Activated T-cell treated with anti-CD3 and anti-CD28 coated beads, Interleukin-2, amount 50 U/mL, for 24 hours (primary cell): ENCODE measurements around the gene MYO5B.

ENCODE experiments used
- DNase-seq: peaks from one replicate; pipeline ENCODE4 v3.0.0-alpha.2; 2020
- H3K27ac Mint-ChIP-seq: 2 replicates; pipeline ENCODE4 v1.8.0; 2020; ENCODE audit warnings: mild to moderate bottlenecking, mixed read lengths
- H3K27me3 Mint-ChIP-seq: 2 replicates; pipeline ENCODE4 v1.8.0; 2020; ENCODE audit warnings: mixed read lengths
- H3K36me3 Mint-ChIP-seq: 2 replicates; pipeline ENCODE4 v1.8.0; 2020; ENCODE audit warnings: low read depth, mixed read lengths
- H3K4me1 Mint-ChIP-seq: 2 replicates; pipeline ENCODE4 v1.8.0; 2020; ENCODE audit warnings: low read depth, mixed read lengths
- H3K4me3 Mint-ChIP-seq: 2 replicates; pipeline ENCODE4 v1.8.0; 2020; ENCODE audit warnings: mild to moderate bottlenecking, moderate library complexity, mixed read lengths
- H3K9me3 Mint-ChIP-seq: 2 replicates; pipeline ENCODE4 v1.8.0; 2020; ENCODE audit warnings: mixed read lengths

Gene MYO5B

DNA sequence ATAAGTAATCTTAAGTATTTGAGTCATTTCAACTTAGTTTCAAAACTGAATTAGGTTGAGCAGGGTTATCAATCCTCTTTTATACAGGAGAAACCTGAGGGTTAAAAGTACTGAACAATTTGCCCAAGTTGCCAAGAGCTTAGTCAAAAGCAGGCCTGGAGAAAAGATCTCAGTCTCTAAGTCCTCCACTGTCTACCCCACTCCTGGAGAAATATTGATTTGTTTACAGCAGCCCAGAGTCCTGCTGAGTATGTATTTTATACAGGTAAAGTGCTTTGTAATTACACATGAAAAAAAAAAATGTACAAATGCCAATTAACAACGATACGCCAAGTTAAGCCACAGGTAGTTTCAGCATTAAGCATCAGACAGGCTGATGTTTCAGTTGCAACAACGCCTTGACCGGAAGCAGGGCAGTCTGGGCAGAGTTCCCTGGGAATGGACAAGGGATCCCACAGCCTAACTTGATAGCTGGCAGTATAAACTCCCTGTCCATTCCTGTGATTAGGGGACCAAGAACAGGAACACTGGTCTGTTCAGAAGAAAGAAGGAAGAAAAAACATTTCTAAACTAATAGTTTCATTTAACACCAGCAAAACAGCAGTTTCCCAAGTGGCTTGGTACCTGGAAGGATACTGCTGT lies 132.9 kb downstream of the MYO5B start:
- no peak for DNase-seq
- no peaks in the 10 kb centered on the region for H3K4me1 Mint-ChIP-seq
- H3K27me3 Mint-ChIP-seq = peaks cover 27% of the 10 kb centered on the region
- no peaks in the 10 kb centered on the region for H3K36me3 Mint-ChIP-seq
- no peaks in the 10 kb centered on the region for H3K9me3 Mint-ChIP-seq
- H3K4me3 Mint-ChIP-seq = no peak overlapping the region
- H3K27ac Mint-ChIP-seq = no peak overlapping the region

DNA sequence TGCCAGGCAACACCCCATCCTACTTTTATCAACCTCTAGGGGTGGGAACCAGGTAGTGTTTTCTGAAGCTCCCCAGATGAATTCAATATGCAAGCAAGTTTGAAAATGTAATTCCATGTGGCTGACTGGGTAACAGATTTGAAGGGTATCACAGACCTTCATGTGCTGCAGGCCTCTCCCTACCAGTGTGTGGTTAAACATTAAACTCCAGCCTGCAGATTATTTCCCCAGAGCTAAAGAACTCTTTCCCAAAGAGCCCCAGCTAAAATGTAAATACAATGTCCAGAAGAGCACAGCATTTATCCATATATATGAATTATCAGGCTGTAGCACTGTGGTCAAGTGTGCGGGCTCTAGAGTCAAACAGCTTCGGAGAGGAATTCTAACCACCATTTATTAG lies 134.1 kb downstream of the MYO5B start:
- no peak for DNase-seq
- peaks cover 24% of the 10 kb centered on the region for H3K27me3 Mint-ChIP-seq
- H3K4me3 Mint-ChIP-seq = no peak overlapping the region
- H3K4me1 Mint-ChIP-seq = no peaks in the 10 kb centered on the region
- no peaks in the 10 kb centered on the region for H3K9me3 Mint-ChIP-seq
- H3K27ac Mint-ChIP-seq = no peak overlapping the region
- no peaks in the 10 kb centered on the region for H3K36me3 Mint-ChIP-seq

DNA sequence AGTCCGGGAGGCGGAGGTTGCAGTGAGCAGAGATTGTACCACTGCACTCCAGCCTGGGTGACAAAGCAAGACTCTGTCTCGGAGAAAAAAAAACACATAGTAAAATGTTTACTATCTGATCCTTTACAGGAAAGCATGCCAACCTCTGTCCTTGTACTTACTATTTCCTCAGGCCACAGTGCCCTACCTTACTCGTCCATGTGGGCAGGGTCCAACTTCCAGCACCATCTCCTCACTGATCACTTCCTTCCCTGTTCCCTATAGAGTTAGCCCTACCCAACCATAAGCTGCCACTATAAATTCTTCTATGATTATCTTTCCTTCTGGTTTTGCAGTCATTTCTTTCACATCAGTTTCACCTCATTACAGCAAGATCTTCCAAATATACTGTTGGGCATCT lies 136.2 kb downstream of the MYO5B start:
- H3K27me3 Mint-ChIP-seq = peaks cover 22% of the 10 kb centered on the region

DNA sequence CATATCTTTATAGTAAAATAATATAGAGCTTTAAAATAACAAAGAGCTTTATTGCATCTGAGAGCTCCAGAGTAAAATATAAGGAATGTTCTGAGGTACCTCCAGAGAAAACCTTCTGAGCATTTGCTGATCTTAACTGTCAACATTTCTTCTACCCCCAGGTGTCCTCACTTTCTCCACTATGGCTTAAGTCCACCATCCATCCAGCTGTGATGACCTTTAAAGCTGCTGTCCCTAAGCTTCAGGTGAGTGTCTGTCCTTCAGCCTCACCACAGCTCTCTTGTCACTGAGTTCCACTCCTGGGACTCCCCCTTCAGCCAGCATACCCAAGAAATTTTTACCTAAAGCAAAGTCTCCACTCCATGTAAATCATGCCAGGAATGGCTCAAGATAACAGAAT lies 137.9 kb downstream of the MYO5B start:
- peaks cover 15% of the 10 kb centered on the region for H3K27me3 Mint-ChIP-seq
- H3K27ac Mint-ChIP-seq = no peak overlapping the region
- no peaks in the 10 kb centered on the region for H3K4me1 Mint-ChIP-seq
- H3K4me3 Mint-ChIP-seq = no peak overlapping the region
- no peak for DNase-seq
- H3K36me3 Mint-ChIP-seq = no peaks in the 10 kb centered on the region
- H3K9me3 Mint-ChIP-seq = no peaks in the 10 kb centered on the region

More for the DNA sequence above, 136.2 kb downstream of the MYO5B start:
- no peak overlapping the region for H3K27ac Mint-ChIP-seq
- DNase-seq = no peak
- no peak overlapping the region for H3K4me3 Mint-ChIP-seq
- no peaks in the 10 kb centered on the region for H3K9me3 Mint-ChIP-seq
- H3K36me3 Mint-ChIP-seq = no peaks in the 10 kb centered on the region
- no peaks in the 10 kb centered on the region for H3K4me1 Mint-ChIP-seq

DNA sequence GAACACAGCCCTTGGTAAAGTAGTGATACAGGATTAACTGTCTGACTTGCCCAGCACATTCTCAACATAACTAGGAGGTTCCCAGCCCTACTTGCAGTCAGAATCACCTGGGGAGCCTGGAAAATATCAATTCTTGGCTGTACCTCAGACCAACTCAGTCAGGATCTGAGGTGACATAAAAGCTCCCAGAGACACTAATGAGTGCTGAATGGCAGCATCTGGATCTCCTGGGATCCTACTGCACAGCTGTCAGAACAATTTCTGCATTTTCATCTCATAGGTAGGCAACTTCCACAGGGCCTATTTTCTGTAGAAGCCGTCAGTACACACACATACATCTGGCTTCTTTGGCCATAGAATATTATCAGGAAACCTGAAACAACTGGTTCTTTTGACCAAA lies 138.8 kb downstream of the MYO5B start:
- no peaks in the 10 kb centered on the region for H3K4me1 Mint-ChIP-seq
- no peak for DNase-seq
- H3K36me3 Mint-ChIP-seq = no peaks in the 10 kb centered on the region
- no peak overlapping the region for H3K27ac Mint-ChIP-seq
- H3K4me3 Mint-ChIP-seq = no peak overlapping the region
- H3K27me3 Mint-ChIP-seq = peaks cover 18% of the 10 kb centered on the region
- H3K9me3 Mint-ChIP-seq = peaks cover 3% of the 10 kb centered on the region

DNA sequence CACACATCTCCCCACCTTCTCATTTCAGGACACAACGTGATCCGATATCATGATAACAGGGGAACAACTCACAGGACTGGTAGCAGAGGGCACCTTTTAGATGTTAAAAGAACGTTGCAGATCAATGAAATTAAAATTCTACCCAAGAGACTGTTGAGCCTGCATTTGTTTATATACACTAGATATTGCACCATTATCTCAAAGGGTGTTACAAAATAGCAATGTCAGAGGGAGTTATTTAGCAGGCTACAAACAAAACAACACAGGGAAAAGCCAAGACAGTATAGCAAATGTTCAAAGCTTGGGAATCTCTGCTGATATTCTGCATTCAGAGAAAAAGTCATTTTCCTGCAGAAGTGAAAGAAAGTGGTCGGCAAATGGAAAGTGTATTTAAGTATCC lies 139.5 kb downstream of the MYO5B start:
- H3K36me3 Mint-ChIP-seq = no peaks in the 10 kb centered on the region
- no peak for DNase-seq
- no peak overlapping the region for H3K4me3 Mint-ChIP-seq
- peaks cover 3% of the 10 kb centered on the region for H3K9me3 Mint-ChIP-seq
- H3K4me1 Mint-ChIP-seq = no peaks in the 10 kb centered on the region
- no peak overlapping the region for H3K27ac Mint-ChIP-seq
- H3K27me3 Mint-ChIP-seq = peaks cover 18% of the 10 kb centered on the region

DNA sequence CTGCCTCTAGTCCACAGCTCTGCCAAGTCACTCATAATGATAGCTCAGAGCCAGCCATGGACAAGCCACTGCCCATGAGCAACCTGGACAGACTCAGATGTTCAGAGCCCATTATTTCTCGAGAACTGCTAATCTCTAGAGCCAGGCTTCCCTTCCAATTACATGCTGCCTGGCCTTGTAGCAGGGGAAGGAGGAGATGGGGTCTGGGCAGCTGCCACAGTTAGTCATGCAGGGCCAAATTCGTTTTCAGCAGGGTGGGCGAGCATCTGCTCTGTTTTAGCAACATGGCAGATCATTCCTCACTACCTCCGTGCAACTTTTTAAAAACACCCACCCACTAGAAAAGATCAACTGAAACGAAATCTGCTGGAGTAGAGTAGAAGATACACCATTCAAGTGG lies 141.8 kb downstream of the MYO5B start:
- Mint-ChIP-seq H3K4me1 (no peaks in the 10 kb centered on the region), H3K9me3 (peaks cover 3% of the 10 kb centered on the region), H3K27me3 (peaks cover 9% of the 10 kb centered on the region), H3K27ac (no peak overlapping the region), H3K36me3 (no peaks in the 10 kb centered on the region), H3K4me3 (no peak overlapping the region)
- no peak for DNase-seq

DNA sequence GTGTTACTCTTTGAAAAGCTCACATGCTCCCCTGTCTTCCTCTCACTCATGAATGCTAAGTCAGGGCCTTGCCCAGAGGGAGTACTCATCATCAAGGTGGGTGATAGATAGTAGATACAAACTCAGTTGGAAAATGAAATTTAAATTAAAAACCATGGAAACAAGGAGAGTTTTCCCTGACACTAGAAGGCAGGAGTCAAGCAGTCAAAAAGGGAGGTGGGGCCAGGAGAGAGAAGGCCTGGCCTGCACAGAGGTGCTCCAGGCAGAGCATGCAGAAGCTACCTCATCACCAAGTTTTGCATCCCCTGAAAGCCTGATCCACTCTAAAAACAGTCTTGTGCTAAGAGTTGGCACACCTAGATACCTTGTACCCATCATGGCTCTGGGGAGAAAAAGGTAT lies 143.7 kb downstream of the MYO5B start:
- peaks cover 3% of the 10 kb centered on the region for H3K9me3 Mint-ChIP-seq
- H3K4me3 Mint-ChIP-seq = no peak overlapping the region
- no peaks in the 10 kb centered on the region for H3K4me1 Mint-ChIP-seq
- H3K36me3 Mint-ChIP-seq = no peaks in the 10 kb centered on the region
- peaks cover 5% of the 10 kb centered on the region for H3K27me3 Mint-ChIP-seq
- no peak for DNase-seq
- no peak overlapping the region for H3K27ac Mint-ChIP-seq

DNA sequence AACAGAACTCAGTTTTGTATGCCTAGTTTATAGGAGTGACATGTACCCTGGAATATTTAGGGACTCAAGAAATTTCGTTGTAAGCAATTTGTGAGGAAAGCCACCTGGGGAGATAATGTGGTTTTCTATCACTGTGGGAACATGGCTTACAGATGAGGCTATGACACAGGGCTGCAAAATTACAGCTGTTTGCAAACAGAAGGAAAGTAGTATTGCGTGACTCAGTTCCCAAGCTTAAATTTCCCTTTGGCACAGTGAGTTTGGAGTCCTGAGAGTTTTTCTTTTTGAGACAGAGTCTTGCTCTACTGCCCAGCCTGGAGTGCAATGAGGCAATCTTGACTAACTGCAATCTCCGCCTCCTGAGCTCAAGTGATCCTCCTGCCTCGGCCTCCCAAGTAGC lies 149.8 kb downstream of the MYO5B start:
- no peaks in the 10 kb centered on the region for H3K9me3 Mint-ChIP-seq
- no peaks in the 10 kb centered on the region for H3K36me3 Mint-ChIP-seq
- no peak overlapping the region for H3K27ac Mint-ChIP-seq
- DNase-seq = no peak
- no peaks in the 10 kb centered on the region for H3K4me1 Mint-ChIP-seq
- H3K27me3 Mint-ChIP-seq = peaks cover 21% of the 10 kb centered on the region
- H3K4me3 Mint-ChIP-seq = no peak overlapping the region

DNA sequence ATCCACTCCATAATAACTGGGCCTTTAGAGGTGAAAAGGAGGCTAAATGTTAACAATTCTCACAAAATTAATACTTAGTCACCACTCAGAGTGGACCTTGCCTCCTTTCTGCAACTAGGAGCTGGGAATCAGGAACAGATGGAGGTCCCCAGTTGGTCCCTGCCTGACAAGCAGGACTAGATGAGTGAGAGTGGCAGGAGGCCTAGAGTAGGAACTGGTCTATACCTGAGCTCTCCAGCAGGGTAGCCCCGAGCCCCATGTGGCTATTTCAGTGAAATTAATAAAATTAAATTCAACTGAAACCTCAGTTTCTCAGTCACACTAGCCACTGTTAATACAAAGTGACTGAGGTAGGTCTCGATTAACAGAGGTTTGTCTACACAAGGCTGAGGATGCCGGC lies 150.5 kb downstream of the MYO5B start:
- Mint-ChIP-seq H3K4me3 (no peak overlapping the region), H3K9me3 (no peaks in the 10 kb centered on the region), H3K4me1 (no peaks in the 10 kb centered on the region)

DNA sequence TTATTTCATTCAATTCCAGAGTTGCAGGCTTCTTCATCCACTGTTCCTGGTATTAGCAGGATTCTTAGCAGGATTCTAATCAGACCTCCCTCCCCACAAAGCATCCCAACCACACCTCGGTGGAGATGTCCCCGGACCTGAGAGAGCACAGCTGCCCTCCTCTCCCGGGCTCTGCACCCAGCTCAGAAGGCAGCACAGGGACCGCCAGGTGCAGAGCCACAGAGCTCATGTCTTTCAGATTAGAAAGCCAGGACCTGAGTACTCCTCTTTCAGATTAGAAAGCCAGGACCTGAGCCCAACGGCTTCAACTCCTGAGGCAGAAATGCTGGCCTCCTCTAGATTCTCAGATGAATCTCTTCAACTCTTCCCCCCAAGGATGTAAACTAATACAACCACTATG lies 152.3 kb downstream of the MYO5B start:
- Mint-ChIP-seq H3K27ac (no peak overlapping the region), H3K27me3 (peaks cover 25% of the 10 kb centered on the region), H3K9me3 (no peaks in the 10 kb centered on the region), H3K36me3 (no peaks in the 10 kb centered on the region), H3K4me1 (peaks cover 10% of the 10 kb centered on the region), H3K4me3 (no peak overlapping the region)
- no peak for DNase-seq

More for the DNA sequence above, 150.5 kb downstream of the MYO5B start:
- Mint-ChIP-seq H3K27ac (no peak overlapping the region), H3K27me3 (peaks cover 22% of the 10 kb centered on the region), H3K36me3 (no peaks in the 10 kb centered on the region)
- no peak for DNase-seq

DNA sequence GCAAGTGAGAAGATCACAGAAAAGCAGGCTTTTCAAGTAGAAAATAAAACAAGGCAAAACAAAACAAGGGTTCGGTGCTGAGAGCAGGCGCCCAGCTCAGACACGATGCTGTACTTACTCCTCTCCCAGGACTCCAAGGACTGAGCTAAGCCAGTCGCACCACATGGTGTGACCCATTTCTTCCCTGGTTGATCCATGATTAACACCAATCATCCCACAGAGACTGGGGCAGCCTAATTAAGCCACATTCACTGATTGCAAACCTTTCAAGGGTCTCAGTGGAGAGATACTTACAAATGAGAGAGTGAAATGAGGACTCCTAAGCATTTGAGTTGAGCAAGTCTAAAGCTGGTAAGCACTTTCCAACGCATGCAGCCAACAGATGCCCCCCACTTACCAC lies 155.2 kb downstream of the MYO5B start:
- Mint-ChIP-seq H3K27me3 (peaks cover 27% of the 10 kb centered on the region), H3K4me3 (no peak overlapping the region), H3K9me3 (no peaks in the 10 kb centered on the region), H3K4me1 (peaks cover 10% of the 10 kb centered on the region), H3K36me3 (no peaks in the 10 kb centered on the region), H3K27ac (no peak overlapping the region)
- no peak for DNase-seq

DNA sequence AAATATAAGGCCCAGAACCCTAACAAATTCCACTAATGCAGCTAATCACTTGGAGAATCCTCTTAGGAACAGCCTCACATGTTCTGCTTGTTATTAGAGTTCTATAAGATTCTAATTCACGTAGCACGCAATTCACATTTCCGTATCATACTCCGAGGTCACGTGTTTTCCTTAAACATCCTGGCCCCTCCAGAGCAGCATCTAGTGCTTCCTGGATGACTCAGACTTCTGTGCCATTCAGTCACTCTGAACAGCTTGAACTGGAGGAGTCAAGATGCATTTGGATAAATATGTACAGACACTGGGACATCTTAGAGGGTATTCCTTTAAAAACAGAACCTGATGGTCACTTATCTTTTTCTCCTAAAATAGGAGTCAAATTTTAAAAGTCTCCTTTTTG lies 156.5 kb downstream of the MYO5B start:
- H3K4me1 Mint-ChIP-seq = peaks cover 10% of the 10 kb centered on the region
- H3K27me3 Mint-ChIP-seq = peaks cover 25% of the 10 kb centered on the region
- peak overlapping the region; percentile 38 for H3K27ac Mint-ChIP-seq
- H3K4me3 Mint-ChIP-seq = no peak overlapping the region
- DNase-seq = no peak
- H3K36me3 Mint-ChIP-seq = no peaks in the 10 kb centered on the region
- no peaks in the 10 kb centered on the region for H3K9me3 Mint-ChIP-seq

DNA sequence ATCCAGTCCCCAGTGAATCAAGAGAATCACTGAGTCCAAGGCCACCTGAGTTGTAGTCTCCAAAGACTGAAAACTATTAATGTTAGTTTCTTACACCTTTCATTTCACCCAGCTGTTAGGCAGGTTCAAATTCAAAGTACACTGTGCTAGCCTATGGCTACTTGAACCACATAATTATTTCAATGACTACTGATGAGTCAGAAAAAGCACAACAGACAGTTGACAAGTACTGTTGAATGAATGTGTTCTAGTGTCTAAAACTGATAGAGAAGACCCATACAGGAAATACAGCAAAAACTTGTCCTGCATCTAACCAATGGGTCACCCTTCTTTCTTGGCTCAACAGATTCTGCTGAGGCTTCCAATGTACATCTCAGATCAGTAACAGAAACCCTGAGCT lies 160.9 kb downstream of the MYO5B start:
- peaks cover 18% of the 10 kb centered on the region for H3K27me3 Mint-ChIP-seq
- DNase-seq = no peak
- H3K36me3 Mint-ChIP-seq = no peaks in the 10 kb centered on the region
- H3K9me3 Mint-ChIP-seq = no peaks in the 10 kb centered on the region
- H3K4me1 Mint-ChIP-seq = peaks cover 10% of the 10 kb centered on the region
- no peak overlapping the region for H3K27ac Mint-ChIP-seq
- H3K4me3 Mint-ChIP-seq = no peak overlapping the region

DNA sequence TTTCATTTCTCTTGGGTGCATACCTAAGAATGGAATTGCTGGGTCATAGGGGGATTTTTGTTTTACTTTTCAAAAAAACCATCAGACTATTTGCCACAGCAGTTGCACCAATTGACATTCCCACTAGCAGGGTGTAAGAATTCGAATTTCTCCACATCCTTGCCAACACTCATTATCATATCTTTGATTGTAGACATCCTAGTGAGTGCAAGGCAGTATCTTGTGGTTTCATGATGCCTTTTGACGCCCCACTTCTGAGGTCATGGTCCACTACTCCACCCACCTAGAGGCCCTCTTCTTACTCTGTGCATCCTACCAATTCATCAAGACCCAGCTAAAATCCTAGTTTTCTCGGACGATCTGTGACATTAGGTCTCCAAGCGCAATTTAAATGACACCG lies 161.9 kb downstream of the MYO5B start:
- H3K36me3 Mint-ChIP-seq = no peaks in the 10 kb centered on the region
- no peak overlapping the region for H3K4me3 Mint-ChIP-seq
- H3K27ac Mint-ChIP-seq = no peak overlapping the region
- DNase-seq = no peak
- peaks cover 1% of the 10 kb centered on the region for H3K4me1 Mint-ChIP-seq
- H3K9me3 Mint-ChIP-seq = no peaks in the 10 kb centered on the region
- peaks cover 20% of the 10 kb centered on the region for H3K27me3 Mint-ChIP-seq

DNA sequence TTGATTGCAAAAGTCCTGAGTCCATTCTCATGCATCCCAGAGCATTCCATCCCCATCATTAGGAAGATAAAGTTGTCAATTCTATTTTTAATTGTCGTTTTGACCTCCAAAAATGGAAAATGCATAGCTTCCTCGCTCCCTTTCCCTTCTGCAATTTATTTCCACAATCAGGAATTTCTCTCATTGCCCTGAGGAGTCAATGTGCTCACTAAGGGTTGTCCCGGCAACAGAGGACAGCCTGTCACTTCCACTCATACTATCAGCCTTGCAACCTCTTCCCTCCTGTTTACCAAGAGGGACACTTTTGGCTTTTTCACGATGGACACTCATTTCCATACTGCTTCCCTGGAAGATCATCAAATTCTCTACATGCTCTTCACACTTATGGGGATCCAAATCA lies 164.8 kb downstream of the MYO5B start:
- Mint-ChIP-seq H3K27me3 (peaks cover 25% of the 10 kb centered on the region), H3K4me3 (no peak overlapping the region), H3K4me1 (no peaks in the 10 kb centered on the region), H3K27ac (no peak overlapping the region), H3K9me3 (no peaks in the 10 kb centered on the region), H3K36me3 (no peaks in the 10 kb centered on the region)
- DNase-seq = no peak
